Measurements from ENCODE around the gene CLPTM1L.

The CLPTM1L gene

DNA sequence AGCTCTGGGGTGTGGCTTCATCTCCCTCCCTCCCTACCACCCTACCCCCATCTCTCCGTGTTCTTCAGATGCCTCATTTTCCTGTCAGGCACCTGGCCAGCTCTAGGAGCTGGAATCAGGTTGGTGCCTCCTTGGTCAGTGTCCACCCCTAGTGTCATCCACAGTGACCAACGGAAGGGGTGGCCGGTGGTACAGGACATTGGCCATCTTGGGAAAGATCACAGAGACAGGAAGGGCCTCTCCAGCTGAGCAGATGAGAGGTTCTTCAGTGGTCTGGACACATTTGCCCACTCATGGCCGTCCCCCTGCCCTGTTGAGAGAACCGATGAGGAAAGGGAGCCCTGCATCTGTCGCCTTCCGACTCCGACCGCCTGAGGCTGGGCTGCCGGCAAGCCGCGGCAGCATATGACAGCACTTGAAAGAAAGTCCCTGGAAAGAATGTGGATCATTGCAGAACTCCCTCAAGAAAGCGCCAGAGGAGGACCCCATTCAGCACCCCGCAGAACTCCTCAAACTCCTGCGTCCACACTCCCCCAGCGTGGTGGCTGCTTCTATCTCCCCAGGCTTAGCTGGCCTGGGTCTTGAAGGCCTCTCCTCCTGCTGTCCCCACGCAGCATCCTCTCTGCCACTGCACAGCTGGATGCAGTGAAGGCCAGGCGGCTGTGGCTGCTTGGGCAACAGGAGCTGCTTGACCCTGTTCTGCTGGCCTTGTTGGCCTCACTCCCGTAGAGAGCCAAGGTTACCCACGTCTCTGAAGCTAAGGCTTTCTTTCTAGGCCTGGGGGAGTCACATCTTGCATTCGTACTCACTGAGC, 1.9 kb upstream of the CLPTM1L start:
- Histone ChIP-seq H4K20me1 (ENCODE audit: insufficient read depth, low read length, poor library complexity, severe bottlenecking) (peaks cover 25% of the 10 kb centered on the region), H2AFZ (ENCODE audit: low read length) (no peak overlapping the region), H3K9ac (ENCODE audit: low read depth, low read length, poor library complexity, severe bottlenecking) (peak overlapping the region; percentile 92), H3K4me1 (ENCODE audit: insufficient read depth, low read length, poor library complexity, severe bottlenecking) (peaks cover 61% of the 10 kb centered on the region), H3K9me2 (replicated peaks; ENCODE audit: low read depth, low read length) (no peaks in the 10 kb centered on the region), H3K4me3 (ENCODE audit: low read length, poor library complexity, severe bottlenecking) (no peak overlapping the region), H3K79me2 (ENCODE audit: insufficient read depth, low read length) (peaks cover 42% of the 10 kb centered on the region), H3K9me3 (ENCODE audit: insufficient read depth, low read depth, low read length) (no peaks in the 10 kb centered on the region), H3F3A (ENCODE audit: low read depth) (no peaks in the 10 kb centered on the region), H3K27me3 (ENCODE audit: insufficient read depth, low read length, poor library complexity, severe bottlenecking) (no peaks in the 10 kb centered on the region), H3K36me3 (ENCODE audit: insufficient read depth, low read length) (peaks cover 7% of the 10 kb centered on the region; the same call in 1 of the 2 replicates), H3K4me2 (ENCODE audit: low read depth, low read length, poor library complexity, severe bottlenecking) (peak overlapping the region; percentile 88)
- no peak for TF ChIP-seq EZH2phosphoT487 (IDR thresholded peaks at IDR 0.05; ENCODE audit: borderline replicate concordance)
- TF ChIP-seq, protein P1, sequence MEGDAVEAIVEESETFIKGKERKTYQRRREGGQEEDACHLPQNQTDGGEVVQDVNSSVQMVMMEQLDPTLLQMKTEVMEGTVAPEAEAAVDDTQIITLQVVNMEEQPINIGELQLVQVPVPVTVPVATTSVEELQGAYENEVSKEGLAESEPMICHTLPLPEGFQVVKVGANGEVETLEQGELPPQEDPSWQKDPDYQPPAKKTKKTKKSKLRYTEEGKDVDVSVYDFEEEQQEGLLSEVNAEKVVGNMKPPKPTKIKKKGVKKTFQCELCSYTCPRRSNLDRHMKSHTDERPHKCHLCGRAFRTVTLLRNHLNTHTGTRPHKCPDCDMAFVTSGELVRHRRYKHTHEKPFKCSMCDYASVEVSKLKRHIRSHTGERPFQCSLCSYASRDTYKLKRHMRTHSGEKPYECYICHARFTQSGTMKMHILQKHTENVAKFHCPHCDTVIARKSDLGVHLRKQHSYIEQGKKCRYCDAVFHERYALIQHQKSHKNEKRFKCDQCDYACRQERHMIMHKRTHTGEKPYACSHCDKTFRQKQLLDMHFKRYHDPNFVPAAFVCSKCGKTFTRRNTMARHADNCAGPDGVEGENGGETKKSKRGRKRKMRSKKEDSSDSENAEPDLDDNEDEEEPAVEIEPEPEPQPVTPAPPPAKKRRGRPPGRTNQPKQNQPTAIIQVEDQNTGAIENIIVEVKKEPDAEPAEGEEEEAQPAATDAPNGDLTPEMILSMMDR (conservative IDR thresholded peaks at IDR 0.05; ENCODE audit: low read length) = no peak

DNA sequence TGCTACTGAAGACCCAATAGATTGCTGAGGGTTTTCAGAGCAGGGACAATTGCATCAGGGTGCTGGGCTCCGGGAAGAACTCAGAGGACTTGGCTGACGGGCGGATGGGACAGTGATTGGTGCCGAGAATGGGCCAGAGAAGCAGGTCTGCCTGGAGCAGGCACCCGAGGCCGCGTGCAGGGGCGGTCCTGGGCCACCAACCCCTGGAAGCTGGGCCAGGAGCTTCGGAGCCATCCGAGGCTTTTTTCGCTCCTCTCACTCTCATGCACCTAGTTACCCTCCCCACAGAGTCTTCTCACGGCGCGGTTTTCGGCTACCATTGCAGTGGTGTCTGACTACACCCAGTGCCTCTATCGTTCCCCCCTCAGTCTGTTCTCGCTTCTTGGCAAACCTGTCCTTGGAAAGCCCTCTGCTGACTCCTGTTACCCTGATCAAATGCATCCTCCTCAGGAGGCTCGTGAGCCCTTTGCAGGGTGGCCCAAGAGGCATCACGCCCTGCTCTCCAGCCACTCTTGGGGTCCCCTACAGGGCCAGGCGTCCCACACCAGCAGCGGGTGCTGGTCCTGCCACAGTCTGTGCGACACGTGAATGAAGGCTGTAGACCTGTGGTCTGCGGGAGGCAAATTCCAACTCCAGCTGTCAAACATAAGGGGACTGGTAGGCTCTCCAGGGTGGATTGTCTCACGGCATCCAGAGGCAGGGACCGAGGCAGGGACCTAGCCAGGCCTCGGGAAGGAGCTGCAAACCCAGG, 1.2 kb upstream of the CLPTM1L start:
- Histone ChIP-seq H3K9ac (ENCODE audit: low read depth, low read length, poor library complexity, severe bottlenecking) (peak overlapping the region; percentile 92), H2AFZ (ENCODE audit: low read length) (no peak overlapping the region), H3K36me3 (ENCODE audit: insufficient read depth, low read length) (peaks cover 15% of the 10 kb centered on the region; the same call in 1 of the 2 replicates), H3K27me3 (ENCODE audit: insufficient read depth, low read length, poor library complexity, severe bottlenecking) (no peaks in the 10 kb centered on the region), H3K4me1 (ENCODE audit: insufficient read depth, low read length, poor library complexity, severe bottlenecking) (peaks cover 69% of the 10 kb centered on the region), H3K4me3 (ENCODE audit: low read length, poor library complexity, severe bottlenecking) (peak overlapping the region; percentile 92), H3K79me2 (ENCODE audit: insufficient read depth, low read length) (peaks cover 49% of the 10 kb centered on the region), H3F3A (ENCODE audit: low read depth) (no peaks in the 10 kb centered on the region), H3K9me3 (ENCODE audit: insufficient read depth, low read depth, low read length) (no peaks in the 10 kb centered on the region), H4K20me1 (ENCODE audit: insufficient read depth, low read length, poor library complexity, severe bottlenecking) (peaks cover 32% of the 10 kb centered on the region), H3K4me2 (ENCODE audit: low read depth, low read length, poor library complexity, severe bottlenecking) (peak overlapping the region; percentile 88), H3K9me2 (replicated peaks; ENCODE audit: low read depth, low read length) (no peaks in the 10 kb centered on the region)
- TF ChIP-seq, protein P1 (conservative IDR thresholded peaks at IDR 0.05; ENCODE audit: low read length) = no peak

DNA sequence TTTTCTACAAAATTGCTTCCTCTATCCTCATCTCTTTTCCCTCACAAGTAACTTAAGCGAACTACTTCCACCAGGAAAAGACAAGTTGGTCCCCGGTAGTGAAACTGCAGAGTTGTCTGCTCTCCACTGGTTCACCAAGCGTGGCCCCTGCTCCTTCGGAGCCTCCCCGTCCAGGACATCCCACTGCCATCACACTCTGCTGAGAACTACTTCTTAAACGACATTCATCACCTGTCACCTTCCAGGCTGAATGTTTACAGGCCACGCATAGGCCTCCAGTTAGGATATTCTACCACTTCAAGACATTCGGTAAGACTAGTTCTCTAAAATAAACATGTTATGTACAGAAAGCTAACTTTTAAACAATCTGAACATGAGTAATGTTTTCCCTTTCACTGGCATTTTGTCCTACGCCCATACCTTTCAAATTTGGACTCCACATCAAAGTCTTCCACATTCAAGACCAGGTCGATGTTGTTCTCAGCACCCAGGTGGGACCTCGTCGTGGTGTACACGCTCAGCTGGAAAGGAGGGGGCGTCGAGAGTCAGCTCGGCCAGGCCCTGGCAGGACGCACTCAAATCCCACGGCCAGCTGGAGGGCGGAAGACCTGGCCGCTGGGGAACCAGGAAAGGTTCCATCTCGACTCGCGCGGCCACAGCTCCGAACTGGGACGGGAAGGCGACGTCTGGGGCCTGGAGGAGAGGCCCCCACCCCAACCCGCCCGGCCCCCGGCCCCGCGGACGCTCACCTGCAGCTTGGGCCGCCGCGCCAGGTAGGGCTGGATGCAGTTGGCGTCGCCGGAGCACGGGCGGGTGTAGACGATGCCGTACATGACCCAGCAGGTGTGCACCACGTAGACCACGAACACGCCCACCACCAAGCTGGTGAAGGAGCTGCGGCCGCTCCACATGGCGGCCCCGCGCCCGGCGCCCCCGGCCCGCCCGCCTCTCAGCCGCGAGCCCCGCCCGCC, 683 bp downstream of the CLPTM1L start:
- Histone ChIP-seq H3K4me2 (ENCODE audit: low read depth, low read length, poor library complexity, severe bottlenecking) (peak overlapping the region; percentile 99), H3F3A (ENCODE audit: low read depth) (no peaks in the 10 kb centered on the region), H3K9me3 (ENCODE audit: insufficient read depth, low read depth, low read length) (no peaks in the 10 kb centered on the region), H4K20me1 (ENCODE audit: insufficient read depth, low read length, poor library complexity, severe bottlenecking) (peaks cover 37% of the 10 kb centered on the region), H2AFZ (ENCODE audit: low read length) (no peak overlapping the region), H3K9ac (ENCODE audit: low read depth, low read length, poor library complexity, severe bottlenecking) (peak overlapping the region; percentile 96), H3K79me2 (ENCODE audit: insufficient read depth, low read length) (peaks cover 64% of the 10 kb centered on the region), H3K27me3 (ENCODE audit: insufficient read depth, low read length, poor library complexity, severe bottlenecking) (no peaks in the 10 kb centered on the region), H3K4me1 (ENCODE audit: insufficient read depth, low read length, poor library complexity, severe bottlenecking) (peaks cover 67% of the 10 kb centered on the region), H3K4me3 (ENCODE audit: low read length, poor library complexity, severe bottlenecking) (peak overlapping the region; percentile 98), H3K9me2 (replicated peaks; ENCODE audit: low read depth, low read length) (no peaks in the 10 kb centered on the region), H3K36me3 (ENCODE audit: insufficient read depth, low read length) (peaks cover 25% of the 10 kb centered on the region; the same call in 1 of the 2 replicates)
- TF ChIP-seq EZH2phosphoT487 (IDR thresholded peaks at IDR 0.05; ENCODE audit: borderline replicate concordance) = no peak
- TF ChIP-seq, protein P1 (conservative IDR thresholded peaks at IDR 0.05; ENCODE audit: low read length) = no peak

All from Loucy (cell line).